Chondrocyte (in vitro differentiated cells): Measurements from ENCODE around the gene TGFBRAP1. TPM values are rescaled to one million over a fixed set of nuclear protein-coding genes. Genes with fewer than 3 reads are reported as not detected.
A peak's percentile ranks its signal among the peaks of the same experiment; 100 is the strongest.

Experiments
- DNase-seq: peaks from one replicate; pipeline ENCODE4 v3.0.0; 2021; ENCODE audit warnings: mixed read lengths, low spot score
- H3K27ac Mint-ChIP-seq: one replicate; pipeline ENCODE4 v1.8.0; 2021; ENCODE audit warnings: mild to moderate bottlenecking, moderate library complexity, mixed read lengths; ENCODE audit not compliant: unreplicated experiment
- H3K27me3 Mint-ChIP-seq: 2 replicates; pipeline ENCODE4 v1.8.0; 2021; ENCODE audit warnings: low read depth, mixed read lengths
- H3K36me3 Mint-ChIP-seq: 2 replicates; pipeline ENCODE4 v1.8.0; 2021; ENCODE audit warnings: low read depth, mixed read lengths
- H3K4me1 Mint-ChIP-seq: 2 replicates; pipeline ENCODE4 v1.8.0; 2021; ENCODE audit warnings: low read depth, mild to moderate bottlenecking, mixed read lengths
- H3K4me3 Mint-ChIP-seq: one replicate; pipeline ENCODE4 v1.8.0; 2021; ENCODE audit warnings: mild to moderate bottlenecking, moderate library complexity, mixed read lengths; ENCODE audit not compliant: unreplicated experiment
- H3K9me3 Mint-ChIP-seq: 2 replicates; pipeline ENCODE4 v1.8.0; 2021; ENCODE audit warnings: low read depth, mixed read lengths
- CTCF ChIP-seq: fragments of 200-600 bp; sonication (generic); IDR thresholded peaks from 2 replicates; pipeline ENCODE4 v1.5.0; 2021; ENCODE audit warnings: antibody characterized with exemption, mild to moderate bottlenecking, moderate library complexity
- total RNA-seq: library from RNA; stranded (reverse); gene quantifications from 3 replicates; pipeline ENCODE4 v1.2.1, GENCODE V29; 2021

The TGFBRAP1 gene
- total RNA-seq, 1 donor from 2014 or later: 18.3 TPM

- Mint-ChIP-seq H3K27ac (peak overlapping the region; percentile 52), H3K27me3 (no peaks in the 10 kb centered on the region), H3K36me3 (peaks cover 50% of the 10 kb centered on the region), H3K4me1 (peaks cover 61% of the 10 kb centered on the region), H3K4me3 (no peak overlapping the region), H3K9me3 (no peaks in the 10 kb centered on the region)
- TF ChIP-seq CTCF: no peak
- peak; percentile 41 for DNase-seq
Measured at GRCh38 chr2:105371156-105371555, 41.6 kb upstream of the TGFBRAP1 start.

GRCh38 chr2:105369777-105370690 is 40.5 kb upstream of the TGFBRAP1 start:
- DNase-seq: peak; percentile 84
- Mint-ChIP-seq H3K36me3 (peaks cover 52% of the 10 kb centered on the region), H3K27ac (peak overlapping the region; percentile 67), H3K4me3 (no peak overlapping the region), H3K4me1 (peaks cover 49% of the 10 kb centered on the region), H3K9me3 (no peaks in the 10 kb centered on the region), H3K27me3 (no peaks in the 10 kb centered on the region)
- TF ChIP-seq CTCF: peak; percentile 91

- no peaks in the 10 kb centered on the region for H3K27me3 Mint-ChIP-seq
- H3K4me3 Mint-ChIP-seq: no peak overlapping the region
- H3K36me3 Mint-ChIP-seq: peaks cover 49% of the 10 kb centered on the region
- TF ChIP-seq CTCF: no peak
- H3K9me3 Mint-ChIP-seq: no peaks in the 10 kb centered on the region
- H3K4me1 Mint-ChIP-seq: peaks cover 38% of the 10 kb centered on the region
- DNase-seq: peak; percentile 30
- no peak overlapping the region for H3K27ac Mint-ChIP-seq
Measured at GRCh38 chr2:105368759-105369408, 39.3 kb upstream of the TGFBRAP1 start.

- TF ChIP-seq CTCF: no peak
- Mint-ChIP-seq H3K36me3 (peaks cover 56% of the 10 kb centered on the region), H3K27me3 (no peaks in the 10 kb centered on the region), H3K9me3 (no peaks in the 10 kb centered on the region), H3K4me3 (no peak overlapping the region), H3K4me1 (peaks cover 10% of the 10 kb centered on the region), H3K27ac (peak overlapping the region; percentile 30)
- DNase-seq: no peak
Measured at GRCh38 chr2:105365206-105365605, 35.7 kb upstream of the TGFBRAP1 start.

- no peak for TF ChIP-seq CTCF
- Mint-ChIP-seq H3K27me3 (no peaks in the 10 kb centered on the region), H3K4me3 (no peak overlapping the region), H3K36me3 (peaks cover 56% of the 10 kb centered on the region), H3K4me1 (peaks cover 6% of the 10 kb centered on the region), H3K27ac (no peak overlapping the region), H3K9me3 (no peaks in the 10 kb centered on the region)
- no peak for DNase-seq
Measured at GRCh38 chr2:105364436-105365139, 35.1 kb upstream of the TGFBRAP1 start.
